Activated T-cell treated with anti-CD3 and anti-CD28 coated beads for 24 hours (primary cell): Measurements from ENCODE around the gene CPNE5.

Source experiments
- DNase-seq: peaks from one replicate; pipeline ENCODE4 v3.0.0-alpha.2; 2020; ENCODE audit warnings: low read depth

Gene CPNE5

DNA sequence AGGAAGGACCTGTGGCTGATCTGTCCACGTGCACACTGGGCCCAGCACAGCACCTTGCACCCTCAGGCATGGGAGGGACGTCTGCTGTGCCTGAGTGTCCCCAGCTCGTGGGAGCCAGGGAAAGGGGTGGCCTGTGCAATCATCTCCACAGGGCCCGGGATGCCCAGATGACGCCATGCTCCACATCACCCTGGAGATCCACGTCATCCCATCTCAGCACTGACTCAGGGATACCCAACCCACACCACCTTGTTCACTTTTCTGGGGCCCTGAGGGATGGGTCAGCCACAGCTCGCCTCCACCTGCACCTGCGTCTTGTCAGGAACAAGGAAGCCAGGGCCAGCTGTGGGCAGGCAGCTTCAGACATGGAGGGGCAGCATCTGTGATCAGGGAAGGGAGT lies 93.4 kb downstream of the CPNE5 start:
- DNase-seq: no peak

DNA sequence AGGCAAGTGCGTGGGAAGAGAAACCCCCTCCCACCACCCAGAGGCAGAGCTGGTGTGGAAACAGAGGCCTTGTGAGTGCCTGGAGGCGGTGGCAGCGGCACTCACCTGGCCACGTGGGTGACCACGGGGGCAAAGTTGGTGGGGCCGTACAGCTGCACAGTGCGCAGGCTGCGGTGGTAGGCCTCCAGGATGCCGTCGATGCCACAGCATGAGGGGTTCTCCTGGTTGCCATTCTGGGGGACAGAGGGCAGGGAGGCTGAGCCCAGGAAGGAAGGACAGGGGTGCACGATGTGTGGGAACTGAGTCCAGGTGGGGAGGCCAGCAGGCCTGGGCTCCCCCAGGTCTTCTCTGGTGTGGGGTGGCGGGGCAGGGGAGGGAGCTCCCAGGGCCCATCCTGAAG lies 94.0 kb downstream of the CPNE5 start:
- DNase-seq: no peak

DNA sequence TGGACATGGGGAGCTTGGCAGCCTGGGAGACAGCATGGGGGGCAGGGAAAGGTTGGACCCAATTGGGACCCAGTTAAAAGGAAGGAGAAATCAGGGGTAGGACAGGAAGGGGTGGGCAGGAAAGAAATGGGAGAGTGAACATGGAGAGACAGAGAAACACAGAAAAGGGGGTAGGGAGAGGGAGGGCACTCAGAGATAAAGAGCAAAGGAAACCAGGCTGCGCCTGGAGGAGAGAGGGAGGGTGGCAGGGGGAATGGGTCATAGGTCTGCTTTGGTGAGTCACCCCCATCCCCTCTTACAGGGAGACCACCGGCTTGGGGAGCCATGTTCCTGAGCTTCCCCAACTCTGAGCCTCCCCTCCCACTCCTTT lies 95.0 kb downstream of the CPNE5 start:
- DNase-seq: no peak

DNA sequence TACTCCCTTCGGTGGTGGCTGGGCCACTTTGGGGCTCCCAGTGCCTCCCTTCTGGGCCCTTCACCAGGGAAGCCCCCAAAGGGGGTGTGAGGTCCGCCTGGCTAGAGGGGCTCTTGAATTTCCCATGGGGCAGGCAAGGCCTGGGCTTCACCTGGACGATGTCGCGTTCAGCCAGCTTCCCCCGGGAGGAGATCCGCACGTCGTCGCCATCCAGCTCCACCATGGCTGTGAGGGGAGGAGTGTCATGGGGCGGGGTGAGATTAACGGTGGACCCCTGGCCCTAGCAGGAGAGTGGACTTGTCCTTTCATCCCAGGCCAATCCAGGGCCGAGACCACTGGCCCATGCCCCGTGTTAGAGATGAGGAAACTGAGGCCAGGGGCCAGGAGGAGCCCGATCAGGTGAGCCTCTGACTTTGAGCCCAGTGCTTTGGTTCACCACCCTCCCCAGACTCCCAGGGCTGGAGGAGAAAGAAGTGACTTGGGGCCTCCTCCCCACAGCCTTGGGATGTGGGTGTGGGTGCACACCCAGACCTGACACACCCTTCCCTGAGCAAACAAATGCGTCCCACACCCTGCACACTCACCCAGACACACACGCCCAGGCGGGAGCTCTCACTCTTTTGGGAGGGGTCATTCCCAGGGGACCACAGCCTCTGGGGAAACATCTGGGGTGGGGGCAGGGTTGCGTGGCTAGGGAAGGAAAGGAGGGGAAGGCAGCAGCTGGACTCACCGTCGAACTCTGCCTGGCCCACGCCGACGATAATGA lies 95.5 kb downstream of the CPNE5 start:
- no peak for DNase-seq

DNA sequence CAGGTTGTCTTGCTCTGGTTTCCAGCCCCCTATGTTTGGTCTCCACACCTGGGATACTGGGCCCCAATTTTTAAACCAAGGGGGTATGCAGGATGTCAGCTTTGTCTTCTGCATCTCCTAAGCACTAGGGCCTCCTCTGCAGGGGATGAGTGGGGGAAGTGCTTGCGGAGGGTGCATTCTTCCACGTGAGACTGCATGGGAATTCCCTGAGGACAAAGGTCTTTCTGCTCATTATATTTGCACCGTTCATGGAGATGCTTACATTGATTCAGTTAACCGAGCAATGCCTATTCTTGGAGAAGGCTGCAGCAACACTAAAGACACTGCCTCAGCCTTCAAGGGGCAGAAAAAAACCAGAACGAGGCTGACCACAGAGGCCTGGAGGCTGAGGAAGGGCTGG lies 96.2 kb downstream of the CPNE5 start:
- DNase-seq: no peak

DNA sequence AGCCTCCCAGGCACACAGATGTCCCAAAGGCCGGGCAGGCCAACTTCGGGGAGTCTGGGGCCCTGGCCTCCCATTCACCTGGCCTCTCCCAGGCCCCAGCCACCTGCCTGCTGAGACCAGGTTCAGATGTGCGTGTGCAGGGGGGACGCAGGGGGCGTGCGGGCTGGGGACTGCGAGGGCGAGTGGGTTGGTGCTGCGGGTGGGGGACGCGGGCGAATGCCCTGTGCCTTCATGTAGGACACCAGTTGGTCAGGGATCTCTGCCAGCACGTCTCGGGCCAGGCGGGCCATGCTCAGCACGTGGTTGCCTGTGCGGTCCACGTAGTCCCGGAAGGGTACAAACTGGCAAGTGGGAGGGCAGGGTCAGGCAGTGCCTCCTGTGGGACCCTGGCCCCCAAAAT lies 97.1 kb downstream of the CPNE5 start:
- DNase-seq: no peak

DNA sequence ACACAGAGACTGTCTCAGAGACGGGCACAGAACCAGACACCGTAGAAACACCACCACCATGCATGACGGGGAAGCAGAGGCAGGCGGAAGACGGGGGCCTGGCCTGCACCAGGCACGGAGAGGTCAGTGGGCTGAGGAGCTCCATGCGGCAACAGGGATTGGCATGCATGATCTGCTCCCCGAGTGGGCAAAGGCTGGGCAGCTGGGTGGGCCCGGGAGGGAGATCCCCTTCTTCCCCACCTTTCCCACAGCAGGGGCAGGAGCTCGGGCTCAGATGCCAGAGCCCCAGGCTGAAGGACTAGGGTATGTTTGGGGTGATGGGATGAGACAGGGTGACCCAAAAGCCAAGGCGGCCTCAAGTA lies 98.4 kb downstream of the CPNE5 start:
- no peak for DNase-seq

DNA sequence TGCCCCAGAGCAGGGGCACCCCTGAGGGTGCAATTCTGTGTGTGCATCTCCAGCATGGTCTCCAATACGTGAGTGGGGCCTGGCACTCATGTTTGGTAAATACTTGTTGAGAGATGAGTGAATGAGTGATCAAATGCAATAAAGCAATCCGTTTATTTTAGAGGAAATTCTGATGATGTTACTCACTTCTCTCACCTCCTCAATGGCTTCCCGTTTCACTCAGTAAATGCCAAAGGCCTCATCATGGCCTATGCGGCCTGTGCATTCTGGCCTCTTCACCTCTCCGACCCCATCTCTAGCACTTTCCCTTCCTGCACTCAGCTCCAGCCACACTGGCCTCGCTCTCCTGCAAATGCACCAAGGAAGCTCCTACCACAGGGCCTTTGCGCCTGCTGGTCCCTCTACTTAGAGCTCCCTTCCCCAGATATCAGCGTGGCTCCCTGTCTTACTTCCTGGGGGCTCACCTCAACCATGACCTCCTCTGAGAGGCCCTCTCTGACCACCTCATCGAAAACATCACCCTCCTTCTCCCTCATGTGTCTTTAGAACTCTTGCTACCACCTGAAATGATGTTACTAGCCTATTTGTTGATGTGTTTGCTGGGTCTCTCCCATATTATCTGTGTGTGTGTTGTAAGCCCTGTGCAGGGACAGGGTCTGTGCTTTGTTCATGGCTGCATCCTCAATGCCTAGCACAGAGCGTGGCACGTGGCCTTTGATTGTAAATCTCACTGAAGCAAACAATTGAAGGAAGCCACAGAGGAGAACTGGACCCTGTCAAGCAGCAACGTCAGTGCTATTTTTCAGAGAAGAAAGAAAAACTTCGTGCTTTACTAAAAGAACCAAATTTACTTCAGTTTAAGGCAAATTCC lies 99.1 kb downstream of the CPNE5 start:
- DNase-seq: no peak

DNA sequence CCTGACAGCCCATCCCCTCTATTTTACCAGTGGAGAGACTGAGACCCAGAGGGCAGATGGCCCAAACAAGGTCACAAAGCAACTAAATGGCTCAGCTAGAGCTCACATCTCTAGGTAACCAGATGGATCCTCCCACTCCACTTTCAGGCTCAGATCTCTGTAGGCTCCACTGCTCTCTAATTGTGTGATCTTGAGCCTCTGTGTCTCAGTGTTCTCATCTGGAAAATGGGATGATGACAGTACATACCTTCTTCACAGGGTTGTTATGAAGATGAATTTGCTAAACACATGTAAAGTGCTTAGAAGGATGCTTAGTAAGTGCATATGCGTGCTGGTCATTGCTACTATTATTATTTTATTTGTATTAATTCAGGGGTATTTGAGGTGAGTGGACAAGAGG lies 101.1 kb downstream of the CPNE5 start:
- DNase-seq: no peak

DNA sequence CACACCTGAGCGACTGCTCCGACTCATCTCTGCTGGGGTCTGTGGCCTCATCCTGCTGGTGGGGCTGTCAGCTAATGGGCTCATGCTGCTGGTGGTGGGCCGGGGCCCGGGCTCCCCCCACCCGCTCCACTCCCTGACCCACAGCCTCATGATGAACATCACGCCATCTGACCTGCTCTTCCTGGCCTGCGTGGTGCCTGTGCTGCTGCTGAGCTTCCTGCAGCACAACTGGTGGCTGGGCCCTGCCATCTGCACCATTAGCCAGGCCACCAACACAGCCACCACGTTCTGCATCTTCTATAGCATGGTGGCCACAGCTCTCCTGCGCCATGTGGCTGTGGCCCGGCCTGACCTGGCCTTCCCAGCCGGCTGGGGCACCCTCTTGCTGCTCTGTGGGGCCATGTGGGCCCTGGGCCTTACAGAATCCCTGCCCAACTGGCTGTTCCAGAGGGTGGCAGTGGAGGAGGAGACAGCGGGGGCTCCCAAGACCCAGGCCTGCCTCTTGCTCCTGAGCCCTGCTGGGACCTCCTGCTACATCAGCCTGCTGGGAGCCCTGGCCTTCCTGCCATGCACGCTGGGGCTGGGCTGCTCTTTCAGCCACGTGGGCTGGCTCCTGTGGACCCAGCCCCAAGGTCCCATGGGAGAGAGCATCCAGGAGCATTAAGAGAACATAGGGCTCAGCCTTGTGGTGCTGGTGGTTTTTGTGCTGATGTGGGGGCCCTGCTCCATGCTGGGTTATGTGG lies 102.0 kb downstream of the CPNE5 start:
- no peak for DNase-seq

DNA sequence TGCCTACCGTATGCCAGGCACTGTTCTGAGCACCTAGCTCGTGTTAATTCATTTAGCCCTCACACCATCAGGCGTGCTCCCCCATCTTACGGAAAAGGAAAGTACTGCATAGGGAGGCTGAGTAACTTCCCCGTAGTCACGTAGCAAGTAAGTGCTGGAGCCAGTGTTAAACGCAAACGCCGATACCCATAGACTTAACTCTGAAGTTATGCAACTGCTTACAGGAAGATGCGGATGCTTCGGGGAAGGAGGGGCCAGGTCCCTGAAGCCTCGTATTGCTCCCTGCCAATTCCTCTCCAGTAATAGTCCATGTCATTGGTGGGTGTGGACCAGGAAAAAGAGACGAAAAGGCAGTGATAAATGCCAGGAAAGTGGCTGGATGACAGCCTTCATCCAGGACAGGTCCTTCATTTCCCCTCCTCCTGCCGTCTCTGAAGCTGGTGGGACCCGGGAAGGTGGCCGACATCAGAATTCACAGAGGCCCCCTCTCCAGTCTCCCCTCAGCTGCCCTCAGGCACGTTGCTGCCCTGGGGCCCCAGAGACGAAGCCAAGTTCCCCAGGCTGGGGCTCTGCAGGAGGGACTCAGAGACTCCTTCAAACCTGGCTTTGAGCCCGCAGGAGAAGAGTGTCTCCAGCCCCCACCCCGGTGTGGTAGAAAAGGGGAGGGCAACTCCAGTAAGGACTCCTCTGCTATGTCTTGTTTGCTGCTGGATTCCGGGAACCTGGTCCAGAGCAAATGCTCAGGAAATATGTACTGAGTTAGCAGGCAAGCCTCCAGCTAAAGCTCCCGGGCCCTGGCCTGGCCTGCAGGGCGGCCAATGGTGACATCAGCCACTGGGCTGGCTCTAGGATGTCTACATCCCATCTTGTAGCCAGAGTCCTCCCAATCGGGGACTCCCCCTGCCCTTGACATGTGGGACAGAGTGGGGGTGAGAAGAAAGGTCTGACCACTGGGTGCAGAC lies 103.9 kb downstream of the CPNE5 start:
- DNase-seq: peak; percentile 15

DNA sequence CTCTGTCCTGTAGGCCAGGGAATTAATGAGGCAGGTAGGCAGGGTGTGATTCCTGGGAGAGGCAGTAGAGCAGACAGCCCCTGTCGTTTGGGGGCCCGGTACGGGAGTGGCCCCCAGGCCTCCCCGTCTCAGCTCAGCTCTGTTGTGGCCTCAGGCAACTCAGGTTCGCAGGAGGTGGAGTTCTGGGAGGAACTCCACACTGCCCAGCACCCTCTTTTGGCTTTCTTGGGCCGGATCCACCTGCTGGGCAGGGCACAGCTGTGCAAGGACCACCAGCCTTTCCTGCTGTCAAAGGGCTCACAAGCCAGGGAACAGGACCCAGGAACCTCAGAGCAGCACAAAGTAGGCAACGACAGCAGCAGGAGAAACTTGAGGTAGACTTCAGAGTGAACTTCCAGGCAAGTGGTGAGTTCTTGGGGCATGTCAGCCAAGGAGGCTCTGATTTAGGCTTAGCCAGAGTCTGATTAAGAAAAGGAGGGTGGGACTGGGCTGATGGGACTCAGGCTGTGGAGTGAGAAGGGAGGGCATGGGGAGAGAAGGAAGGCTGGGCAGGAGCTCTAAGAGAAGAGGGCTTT lies 104.7 kb downstream of the CPNE5 start:
- no peak for DNase-seq

DNA sequence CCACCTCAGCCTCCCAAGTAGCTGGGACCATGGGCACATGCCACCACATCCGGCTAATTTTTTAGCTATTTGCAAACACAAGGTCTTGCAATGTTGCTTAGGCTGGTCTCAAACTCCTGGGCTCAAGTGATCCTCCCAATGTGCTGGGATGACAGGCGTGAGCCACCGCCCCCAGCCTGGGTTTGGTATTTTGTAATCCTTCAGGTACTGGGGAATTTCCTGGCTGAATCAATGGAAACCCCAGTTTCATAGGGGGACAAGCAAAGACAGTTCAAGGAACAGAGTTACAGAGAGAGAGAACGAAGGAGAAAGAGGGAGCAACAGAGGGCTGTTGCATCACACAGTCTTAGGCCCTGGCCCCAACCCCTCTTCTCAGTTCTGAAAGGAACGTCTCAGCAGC lies 105.9 kb downstream of the CPNE5 start:
- no peak for DNase-seq

DNA sequence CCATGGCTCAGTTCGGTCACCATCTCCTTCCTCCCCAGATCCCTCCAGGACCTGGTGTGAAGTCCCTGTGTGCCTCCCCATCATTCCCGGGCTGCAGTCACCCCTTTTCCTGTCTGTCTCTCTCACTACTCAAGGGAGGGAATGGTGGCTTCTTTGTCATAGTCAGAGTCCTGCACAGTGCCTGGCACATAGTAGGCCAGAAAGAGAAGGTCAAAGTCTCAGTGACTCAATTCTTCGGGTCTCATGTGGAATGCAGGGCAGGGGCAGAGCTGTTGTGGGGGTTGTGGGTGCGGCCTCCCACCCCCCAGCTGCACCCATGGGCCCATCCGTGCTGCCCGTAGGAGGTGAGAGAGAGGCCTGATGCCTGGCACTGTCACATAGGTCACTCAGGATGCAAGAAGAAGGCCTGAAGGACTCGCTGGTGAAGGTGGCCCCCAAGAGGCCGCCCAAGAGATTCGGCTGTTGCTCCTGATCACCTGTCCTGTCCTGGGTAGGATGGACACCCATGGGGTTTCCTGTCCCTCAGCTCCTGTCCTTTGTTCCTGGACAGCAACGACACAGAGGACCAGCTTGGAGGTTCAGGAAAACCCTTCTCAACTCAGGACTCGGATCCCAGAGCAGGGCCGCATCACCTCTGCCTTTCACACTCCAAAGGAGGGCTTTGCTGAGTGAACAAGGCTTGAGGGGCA lies 107.5 kb downstream of the CPNE5 start:
- DNase-seq: no peak

DNA sequence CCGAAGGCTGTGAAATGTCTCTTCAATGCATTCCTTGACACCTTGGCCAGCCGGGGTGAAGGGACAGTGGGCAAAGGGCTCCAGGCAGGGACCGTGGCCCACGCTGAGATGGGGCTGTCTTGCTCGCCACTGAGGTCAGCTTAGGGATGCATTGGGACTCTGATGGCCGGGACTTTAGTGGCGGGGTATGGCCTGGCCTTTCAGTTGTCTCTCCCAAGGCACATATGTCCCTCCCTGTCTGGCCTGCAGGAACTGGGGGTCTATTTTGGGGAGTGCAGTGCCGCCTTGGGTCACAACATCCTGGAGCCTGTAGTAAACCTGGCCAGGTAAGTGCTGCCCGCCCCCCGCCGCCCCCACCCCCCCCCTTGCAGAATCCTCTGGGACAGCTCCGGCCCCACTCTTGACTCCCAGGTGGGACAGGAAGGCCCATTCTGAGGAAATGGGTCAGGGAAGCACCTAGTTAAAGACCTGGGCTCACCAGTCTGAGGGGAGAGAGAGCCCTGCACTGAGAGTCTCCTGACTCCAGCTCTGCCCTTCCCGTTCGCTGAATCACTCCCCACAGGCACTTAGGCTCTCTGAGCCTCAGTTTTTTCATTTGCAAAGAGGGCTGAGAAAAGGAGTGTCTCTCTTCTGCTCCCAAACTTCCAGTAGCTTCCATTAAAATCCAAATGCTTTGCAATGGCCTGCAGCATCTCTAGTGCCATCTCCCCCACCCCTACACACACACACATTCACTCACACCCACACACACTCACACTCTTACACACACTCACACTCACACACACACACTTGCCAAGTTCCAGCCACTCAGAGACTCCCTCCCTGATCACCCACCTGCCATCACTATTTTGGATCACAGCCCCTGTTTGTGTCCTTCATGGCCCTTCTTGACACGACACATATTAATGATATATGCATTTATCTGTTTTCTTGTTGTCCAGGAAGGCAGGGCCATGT lies 108.5 kb downstream of the CPNE5 start:
- no peak for DNase-seq

DNA sequence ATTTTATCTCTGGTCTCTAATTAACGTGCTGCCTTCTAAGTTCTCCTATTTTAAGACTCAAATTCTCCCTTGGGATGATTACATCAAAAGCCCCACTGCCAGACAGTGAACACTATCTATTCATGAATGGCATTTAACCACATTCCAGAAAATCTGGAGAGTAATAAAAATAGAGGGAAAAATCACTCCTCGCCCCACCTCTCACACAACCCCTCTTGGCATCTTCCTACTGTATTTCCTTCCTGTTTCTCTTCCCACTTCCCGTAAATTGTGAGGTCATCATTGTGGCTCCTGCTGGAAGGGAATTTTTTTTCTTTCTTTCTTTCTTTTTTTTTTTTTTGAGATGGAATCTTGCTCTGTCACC lies 110.1 kb downstream of the CPNE5 start:
- no peak for DNase-seq

DNA sequence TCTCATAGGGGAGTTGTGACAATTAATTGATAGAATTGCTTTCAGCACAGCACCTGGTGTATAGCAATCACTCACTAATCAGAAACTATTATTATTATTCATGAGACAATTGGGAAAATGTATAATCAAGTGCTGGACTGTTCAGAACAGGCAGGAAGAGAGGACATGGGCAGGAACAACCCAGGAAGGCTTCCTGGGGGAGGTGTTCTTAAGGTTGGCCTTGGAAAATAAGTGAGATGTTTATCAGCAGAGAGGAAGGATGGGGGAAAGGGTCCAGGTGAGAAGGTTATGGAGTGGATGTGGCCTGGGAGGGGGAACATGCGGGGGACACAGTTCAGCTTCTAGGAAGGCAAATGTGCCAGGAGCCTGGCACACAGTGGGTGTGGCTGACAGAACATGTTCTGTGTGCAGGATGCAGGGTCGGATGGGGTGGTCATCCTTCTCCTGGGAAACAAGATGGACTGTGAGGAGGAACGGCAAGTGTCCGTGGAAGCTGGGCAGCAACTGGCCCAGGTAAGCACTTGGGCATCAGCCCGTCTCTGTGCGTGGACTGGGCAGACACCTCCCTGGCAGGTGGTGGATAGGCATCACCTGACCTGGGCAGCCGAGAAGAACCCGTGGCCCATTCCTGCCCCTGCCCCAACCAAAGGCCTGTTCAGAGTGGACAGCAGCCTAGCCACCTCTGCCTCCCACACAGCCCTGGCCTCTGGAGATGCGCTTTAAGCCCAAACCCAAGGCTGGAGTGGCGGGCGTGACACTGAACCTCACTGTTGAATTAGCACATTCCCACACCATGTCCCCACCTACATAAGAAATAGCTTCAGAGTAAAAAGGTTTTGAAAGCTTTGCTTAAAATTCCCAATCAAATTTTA lies 110.7 kb downstream of the CPNE5 start:
- no peak for DNase-seq

DNA sequence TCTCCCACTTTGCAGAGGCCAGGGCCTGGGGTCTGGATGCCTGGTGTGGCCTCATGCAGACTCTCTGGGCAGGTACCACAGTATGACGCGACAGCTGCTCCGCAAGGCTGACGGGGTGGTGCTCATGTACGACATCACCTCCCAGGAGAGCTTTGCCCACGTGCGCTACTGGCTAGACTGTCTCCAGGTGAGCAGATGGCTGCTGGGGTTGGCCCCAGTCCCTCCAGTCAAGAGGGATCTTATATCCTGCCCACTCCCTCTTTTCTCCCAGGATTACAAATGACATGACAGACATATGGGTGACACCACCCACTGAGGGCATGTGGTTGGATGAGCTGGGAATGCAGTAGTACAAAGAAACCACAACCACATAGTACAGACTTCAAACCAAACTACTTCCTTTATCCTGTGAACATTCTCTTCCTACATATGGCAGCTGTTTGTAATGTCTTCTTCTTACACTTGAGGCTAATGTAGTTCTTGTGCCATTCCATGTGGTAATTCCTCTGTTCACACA lies 111.7 kb downstream of the CPNE5 start:
- DNase-seq: no peak
